Medulla oblongata (tissue), 1 donor: ENCODE measurements around the gene S100P.

Experiments used
- DNase-seq: peaks from one replicate; pipeline ENCODE4 v3.0.0-alpha.2; 2015; ENCODE audit errors: extremely low spot score

The S100P gene

GRCh38 chr4:6697131-6697530 lies 3.5 kb downstream of the S100P start:
- DNase-seq: no peak

GRCh38 chr4:6699388-6699787 lies 5.7 kb downstream of the S100P start:
- no peak for DNase-seq

- no peak for DNase-seq
These were observed 6.2 kb downstream of the S100P start for GRCh38 chr4:6699903-6700302.

- no peak for DNase-seq
These were observed 7.7 kb downstream of the S100P start for GRCh38 chr4:6701371-6701770.

- no peak for DNase-seq
These were observed 9.1 kb downstream of the S100P start for GRCh38 chr4:6702761-6703160.

GRCh38 chr4:6703786-6704185 lies 10.1 kb downstream of the S100P start:
- DNase-seq: no peak

GRCh38 chr4:6705646-6706045 lies 12.0 kb downstream of the S100P start:
- DNase-seq: no peak

- DNase-seq: no peak
These were observed 12.5 kb downstream of the S100P start for GRCh38 chr4:6706173-6706572.

- peak; percentile 96 for DNase-seq
These were observed 15.8 kb downstream of the S100P start, which contains the start of gene MRFAP1L1 for GRCh38 chr4:6709230-6710114. MRFAP1L1 (minus strand) TSS chr4:6709865; CDS start chr4:6709629, 236 bp downstream.

- DNase-seq: no peak
These were observed 16.6 kb downstream of the S100P start for GRCh38 chr4:6710282-6710681.

GRCh38 chr4:6710996-6711395 lies 17.3 kb downstream of the S100P start:
- DNase-seq: no peak

- DNase-seq: no peak
These were observed 21.3 kb downstream of the S100P start for GRCh38 chr4:6714954-6715353.

GRCh38 chr4:6715704-6716017 lies 22.0 kb downstream of the S100P start:
- no peak for DNase-seq

- DNase-seq: peak; percentile 93
These were observed 22.6 kb downstream of the S100P start, which contains the start of gene BLOC1S4 for GRCh38 chr4:6716018-6716911. BLOC1S4 (plus strand) TSS chr4:6716174; CDS start chr4:6716210, 36 bp downstream.

- DNase-seq: no peak
These were observed 23.4 kb downstream of the S100P start for GRCh38 chr4:6716958-6717655.

- no peak for DNase-seq
These were observed 25.4 kb downstream of the S100P start for GRCh38 chr4:6718932-6719610.

- no peak for DNase-seq
These were observed 26.0 kb downstream of the S100P start for GRCh38 chr4:6719611-6720179.

GRCh38 chr4:6720202-6720699 lies 26.6 kb downstream of the S100P start:
- peak; percentile 92 for DNase-seq

GRCh38 chr4:6721121-6721520 lies 27.4 kb downstream of the S100P start:
- DNase-seq: no peak

- no peak for DNase-seq
These were observed 29.2 kb downstream of the S100P start for GRCh38 chr4:6722891-6723290.

GRCh38 chr4:6723851-6724250 lies 30.2 kb downstream of the S100P start:
- no peak for DNase-seq
